NCI-H510A treated with DMSO at 0.1 percent for 48 hours (cell line): ENCODE measurements around the gene ALDH1L1.
"Not testable (repeated sequence)": the region's sequence is repeated elsewhere in the genome, so short reads cannot be mapped to it uniquely, and the experiment has no call there.

Experiments used
- DNase-seq: peaks from one replicate; lab custom pipeline; 2025; lab: John Stamatoyannopoulos, UW

The ALDH1L1 gene

GRCh38 chr3:126082362-126083137 lies 97.8 kb downstream of the ALDH1L1 start:
- DNase-seq = no peak

GRCh38 chr3:126081618-126082361 lies 98.6 kb downstream of the ALDH1L1 start:
- DNase-seq = no peak

- no peak for DNase-seq
Observed at GRCh38 chr3:126080970-126081369, 99.4 kb downstream of the ALDH1L1 start.

DNA sequence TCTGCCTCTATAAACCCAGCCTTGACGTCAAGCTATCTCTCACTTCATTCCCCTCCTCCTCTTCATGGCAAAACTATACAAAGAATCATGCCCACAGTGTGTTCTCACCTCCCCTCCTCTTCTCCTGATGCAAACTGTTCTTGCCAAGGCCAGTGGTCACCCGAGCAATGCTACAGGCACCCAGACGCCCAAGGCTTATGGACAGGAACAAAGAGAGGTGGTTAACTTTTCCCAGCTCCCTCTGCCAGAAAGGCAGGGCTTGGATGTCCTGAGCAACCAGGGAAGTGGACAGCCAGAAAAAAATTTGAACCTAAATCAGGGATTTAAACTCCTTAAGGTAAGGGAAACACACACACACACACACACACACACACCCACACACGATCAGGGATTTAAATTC lies 101.5 kb downstream of the ALDH1L1 start:
- DNase-seq = no peak

- DNase-seq = no peak
Observed at GRCh38 chr3:126077754-126078153, 102.6 kb downstream of the ALDH1L1 start.

DNA sequence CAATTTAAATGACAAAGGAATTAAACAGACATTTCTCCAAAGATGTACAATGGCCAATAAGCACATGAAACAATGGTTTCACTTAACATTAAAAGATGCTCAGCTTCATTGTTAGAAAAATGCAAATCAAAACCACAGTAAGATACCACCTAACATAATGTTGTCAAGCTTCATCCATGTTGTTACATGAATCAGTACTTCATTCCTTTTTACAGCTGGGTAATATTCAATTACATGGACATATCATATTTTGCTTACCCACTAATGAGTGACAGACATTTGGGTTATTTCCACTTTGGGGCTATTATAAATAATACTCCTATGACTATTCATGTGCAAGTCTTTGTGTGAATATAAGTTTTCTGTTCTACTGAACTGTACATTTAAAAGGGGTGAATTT lies 104.2 kb downstream of the ALDH1L1 start:
- no peak for DNase-seq

- DNase-seq = no peak
Observed at GRCh38 chr3:126070146-126070545, 110.2 kb downstream of the ALDH1L1 start.

GRCh38 chr3:126067959-126068358 lies 112.4 kb downstream of the ALDH1L1 start:
- no peak for DNase-seq

GRCh38 chr3:126066676-126067075 lies 113.7 kb downstream of the ALDH1L1 start:
- DNase-seq = not testable (repeated sequence)

GRCh38 chr3:126065876-126066275 lies 114.5 kb downstream of the ALDH1L1 start:
- no peak for DNase-seq

GRCh38 chr3:126064627-126065258 lies 115.6 kb downstream of the ALDH1L1 start:
- DNase-seq = no peak

DNA sequence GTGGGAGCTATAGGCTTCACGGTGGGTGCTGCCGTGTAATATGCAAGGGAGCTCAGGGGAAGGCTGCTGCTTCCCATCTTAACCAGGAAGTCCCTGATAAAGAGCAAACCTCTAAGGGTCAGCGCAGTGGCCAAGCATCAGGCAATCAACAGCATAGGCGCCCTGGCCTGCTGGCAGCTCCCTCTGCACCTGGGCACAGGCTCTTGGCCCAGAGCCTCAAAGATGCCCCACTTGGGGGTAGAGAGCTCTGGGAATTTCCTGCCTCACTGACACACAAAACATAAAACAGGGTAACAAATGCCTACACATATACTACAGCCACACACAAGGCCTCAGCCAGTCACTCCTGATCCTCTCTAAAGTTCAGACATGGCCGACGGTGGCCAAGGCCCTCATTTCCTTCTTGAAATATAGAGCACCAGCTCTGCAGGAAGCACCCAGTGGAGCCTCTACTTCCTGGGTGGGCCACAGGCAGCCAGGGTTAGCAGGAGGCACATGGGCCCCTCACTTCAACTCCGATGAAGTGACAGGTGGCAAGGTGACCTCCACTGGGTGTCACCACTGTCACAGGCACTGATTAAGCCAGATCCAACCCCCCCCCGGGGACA lies 116.9 kb downstream of the ALDH1L1 start:
- DNase-seq = no peak

- no peak for DNase-seq
Observed at GRCh38 chr3:126061301-126062032, 118.9 kb downstream of the ALDH1L1 start.

GRCh38 chr3:126060613-126061145 lies 119.7 kb downstream of the ALDH1L1 start:
- DNase-seq = no peak

DNA sequence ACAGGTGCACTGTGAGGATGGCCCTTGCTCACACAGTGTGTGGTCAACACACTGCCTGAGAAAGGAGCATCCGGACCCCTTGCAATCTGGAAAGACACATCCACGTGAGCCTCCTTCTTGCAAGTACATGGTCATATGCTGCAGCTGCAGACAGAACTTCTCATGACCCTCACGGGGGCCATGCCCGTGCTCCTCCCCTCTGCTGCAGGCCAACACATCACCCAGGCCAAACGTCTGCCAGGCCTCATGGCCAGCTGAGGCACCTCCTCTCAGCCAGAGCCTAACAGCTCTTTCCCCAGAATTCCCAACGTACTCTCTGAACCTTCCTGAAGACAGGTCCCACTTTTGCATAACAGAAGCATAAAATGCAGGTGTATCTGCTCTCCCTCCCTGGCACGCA lies 121.7 kb downstream of the ALDH1L1 start:
- DNase-seq = no peak

DNA sequence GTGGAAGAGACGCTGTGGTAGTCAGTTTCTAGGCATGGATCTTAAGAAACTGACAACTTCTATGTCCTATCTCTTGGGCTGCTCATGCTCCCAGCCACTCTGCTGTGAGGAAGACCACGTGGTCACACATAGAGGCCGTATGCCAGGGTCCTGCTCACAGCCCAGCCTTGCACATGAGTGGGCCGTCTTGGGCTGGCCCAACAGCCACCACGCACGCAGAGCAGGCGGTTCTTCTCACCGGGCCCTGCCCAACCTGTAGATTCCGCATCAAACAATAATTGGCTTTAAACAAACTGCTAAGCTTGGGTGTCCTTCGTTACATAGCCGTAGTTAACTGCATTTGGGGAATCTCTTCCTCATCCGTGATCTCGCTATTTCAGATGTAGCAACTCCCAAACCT lies 122.5 kb downstream of the ALDH1L1 start:
- no peak for DNase-seq

GRCh38 chr3:126057501-126057819 lies 122.9 kb downstream of the ALDH1L1 start:
- DNase-seq = no peak

DNA sequence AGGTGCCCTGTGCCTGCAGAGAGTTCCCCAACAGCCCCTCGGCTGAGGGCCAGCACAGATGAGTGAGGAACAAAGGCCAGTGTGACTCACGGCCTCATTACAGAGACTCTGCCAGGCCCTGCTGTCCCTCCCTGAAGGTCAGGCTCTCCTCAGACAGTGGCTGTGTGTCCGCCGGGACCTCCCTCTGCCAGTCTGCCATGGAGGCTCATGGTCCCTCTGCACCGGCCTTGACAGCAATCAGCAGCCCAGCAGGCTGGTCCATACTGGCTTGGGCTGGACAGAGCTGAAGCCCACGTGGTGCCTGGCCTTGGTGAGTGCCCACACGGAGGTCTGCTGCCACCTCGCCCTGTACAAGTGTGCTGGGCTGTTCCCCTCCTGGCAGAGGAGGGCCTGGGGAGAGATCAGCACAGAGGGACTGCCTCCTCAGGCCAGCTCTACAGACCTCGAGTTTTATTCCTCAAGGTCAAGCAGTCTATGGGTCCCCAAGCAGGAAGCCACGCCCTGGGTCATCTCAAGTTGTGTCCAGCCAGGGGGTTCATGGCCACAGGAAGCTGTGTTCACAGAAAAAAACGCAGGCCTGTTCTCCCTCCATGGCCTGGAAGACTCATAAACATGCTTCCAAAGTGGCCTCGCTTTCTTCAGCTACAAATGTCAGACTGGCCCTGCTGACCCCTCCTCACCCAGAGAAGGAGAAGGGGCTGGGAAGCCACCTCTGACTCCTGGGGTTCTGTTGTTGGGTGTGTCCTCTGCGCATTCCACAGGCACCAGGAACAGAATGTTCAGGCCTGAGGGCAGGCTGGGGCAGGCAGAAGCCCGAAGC lies 123.5 kb downstream of the ALDH1L1 start:
- no peak for DNase-seq

DNA sequence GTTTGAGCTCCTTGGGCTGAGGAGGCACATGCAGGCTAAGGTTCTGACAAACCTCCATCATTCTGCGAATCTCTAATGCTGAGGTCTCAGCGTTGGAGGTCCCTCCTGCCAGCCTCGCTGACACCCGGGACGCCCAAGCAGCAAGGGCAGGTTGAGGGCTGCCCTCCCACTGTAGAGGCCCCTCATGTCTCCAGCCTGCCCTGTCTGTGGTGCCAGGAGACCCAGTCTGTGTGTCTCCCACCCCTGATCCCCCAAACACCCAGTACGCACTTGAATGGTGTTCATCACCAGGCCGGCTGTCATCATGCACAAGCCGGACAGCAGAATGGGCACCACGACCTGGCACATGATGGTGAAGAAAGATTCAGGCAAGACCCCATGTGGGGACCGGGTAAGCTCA lies 124.3 kb downstream of the ALDH1L1 start:
- no peak for DNase-seq

GRCh38 chr3:126054870-126055269 lies 125.5 kb downstream of the ALDH1L1 start:
- DNase-seq = no peak
